Activated naive CD4-positive, alpha-beta T cell treated with Interleukin-2 at 50 U/mL for 16 hours (primary cell): ENCODE results near the gene SMIM21.

Experiments
- DNase-seq: peaks from one replicate; pipeline ENCODE4 v3.0.0-alpha.2; 2020

The SMIM21 gene

DNA sequence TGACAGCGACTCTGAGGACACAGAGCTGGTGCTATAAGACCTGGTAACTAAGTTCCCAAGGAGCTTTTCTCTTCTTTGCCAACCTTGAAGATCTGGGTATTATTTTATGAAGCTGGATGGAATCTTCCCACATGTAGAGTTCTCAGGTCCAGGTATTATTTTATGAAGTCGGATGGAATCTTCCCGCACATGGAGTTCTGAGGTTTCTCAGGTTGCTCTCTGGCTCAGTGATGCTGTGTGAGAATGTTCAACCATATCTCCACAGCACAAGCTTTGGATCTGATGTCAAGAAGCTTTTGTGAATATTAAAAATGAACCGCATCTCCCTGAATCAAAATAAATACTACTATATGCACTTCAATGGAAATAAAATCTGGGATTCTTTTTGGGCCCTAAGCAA, at the start of gene SMIM21:
SMIM21 (minus strand) TSS at position 101 of the 400 bp plus-strand sequence. CDS start 140 bp downstream, outside the sequence.
- DNase-seq: no peak

GRCh38 chr18:75475228-75475627, 47.7 kb upstream of the SMIM21 start:
- no peak for DNase-seq

GRCh38 chr18:75474332-75474731, 46.8 kb upstream of the SMIM21 start:
- DNase-seq: no peak

- no peak for DNase-seq
Observed at GRCh38 chr18:75473316-75473715, 45.8 kb upstream of the SMIM21 start.

GRCh38 chr18:75472906-75473305, 45.4 kb upstream of the SMIM21 start:
- DNase-seq: no peak

DNA sequence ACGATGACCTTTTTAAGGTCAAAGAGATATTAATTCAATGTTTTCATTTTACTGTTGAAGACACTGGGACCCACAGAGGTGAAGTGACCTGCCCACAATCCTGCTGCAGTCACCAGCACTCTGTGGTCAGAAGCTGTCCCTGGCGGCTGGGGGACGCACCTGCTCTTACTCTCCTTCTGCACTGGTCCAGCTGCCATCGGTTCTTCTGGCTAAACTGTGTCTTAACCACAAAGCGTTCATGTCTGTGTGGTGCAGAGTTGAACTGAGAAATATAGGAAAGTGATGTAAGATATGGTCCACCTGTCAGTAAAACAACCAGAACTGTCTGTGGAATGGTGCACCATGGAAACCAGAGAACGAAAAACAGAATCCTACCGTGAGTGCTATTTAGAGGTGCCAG, 44.9 kb upstream of the SMIM21 start:
- DNase-seq: no peak

DNA sequence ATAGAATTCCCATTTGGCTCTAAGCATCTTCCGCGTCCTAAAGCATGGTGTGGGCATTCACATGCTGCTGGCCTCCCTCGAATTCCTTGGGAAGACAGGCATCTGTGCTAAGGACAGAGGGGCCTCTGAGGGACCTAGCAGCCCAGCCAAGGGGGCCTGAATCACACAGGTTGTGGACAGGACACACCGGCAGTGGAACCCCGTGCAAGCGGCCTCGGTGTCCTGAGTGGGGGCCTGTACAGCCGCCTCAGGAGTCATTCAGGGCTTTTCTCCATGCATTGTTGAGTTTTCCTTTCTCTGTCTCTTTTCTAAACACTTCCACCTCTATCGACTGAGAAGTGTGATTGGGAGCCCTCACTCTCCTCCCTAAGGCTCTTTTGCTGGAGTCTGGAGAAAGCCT, 44.3 kb upstream of the SMIM21 start:
- DNase-seq: no peak

- no peak for DNase-seq
Observed at GRCh38 chr18:75467851-75468250, 40.3 kb upstream of the SMIM21 start.

DNA sequence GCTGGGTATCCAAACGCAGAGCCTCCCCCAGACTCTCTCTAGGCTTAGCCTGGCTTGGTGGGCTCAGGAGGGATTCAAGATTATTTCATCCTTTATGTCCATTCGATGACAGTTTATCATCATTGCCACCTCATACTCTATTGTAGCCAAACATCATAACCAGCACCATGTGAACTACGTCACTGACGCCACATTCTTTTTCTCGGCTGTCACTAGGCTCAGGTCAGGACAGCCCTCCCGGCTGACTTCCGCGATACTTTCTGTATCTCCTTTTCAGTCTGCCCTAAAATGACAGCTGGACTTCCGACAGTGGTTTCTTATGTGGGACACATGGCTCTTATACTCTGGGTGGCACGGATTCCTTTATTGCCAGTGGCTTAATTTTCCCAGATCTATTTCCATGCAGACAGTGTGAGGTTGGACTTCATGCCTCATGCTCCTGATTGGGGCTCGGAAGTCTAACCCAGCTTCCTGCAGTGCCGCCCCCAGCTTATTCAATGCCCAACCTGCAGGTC, 39.8 kb upstream of the SMIM21 start:
- DNase-seq: no peak

DNA sequence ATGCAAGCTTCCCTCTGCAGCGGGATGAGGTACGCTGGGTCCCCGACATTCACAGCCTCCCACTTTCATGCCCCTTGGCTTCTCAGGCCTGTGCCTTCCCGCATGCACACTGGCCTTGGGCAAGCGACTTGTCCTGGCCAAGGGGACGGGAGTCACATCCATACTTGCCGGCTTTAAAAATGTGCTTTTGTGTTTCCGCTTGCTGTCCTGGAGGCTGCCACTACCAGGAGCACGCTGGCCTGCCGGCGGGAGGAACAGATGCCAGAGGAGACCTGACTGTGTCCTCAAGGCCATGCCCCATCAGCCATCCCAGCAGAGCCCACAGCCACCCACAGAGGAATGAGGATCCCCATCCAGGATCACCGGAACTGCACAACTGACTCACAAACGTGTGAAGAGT, 36.9 kb upstream of the SMIM21 start:
- DNase-seq: no peak

DNA sequence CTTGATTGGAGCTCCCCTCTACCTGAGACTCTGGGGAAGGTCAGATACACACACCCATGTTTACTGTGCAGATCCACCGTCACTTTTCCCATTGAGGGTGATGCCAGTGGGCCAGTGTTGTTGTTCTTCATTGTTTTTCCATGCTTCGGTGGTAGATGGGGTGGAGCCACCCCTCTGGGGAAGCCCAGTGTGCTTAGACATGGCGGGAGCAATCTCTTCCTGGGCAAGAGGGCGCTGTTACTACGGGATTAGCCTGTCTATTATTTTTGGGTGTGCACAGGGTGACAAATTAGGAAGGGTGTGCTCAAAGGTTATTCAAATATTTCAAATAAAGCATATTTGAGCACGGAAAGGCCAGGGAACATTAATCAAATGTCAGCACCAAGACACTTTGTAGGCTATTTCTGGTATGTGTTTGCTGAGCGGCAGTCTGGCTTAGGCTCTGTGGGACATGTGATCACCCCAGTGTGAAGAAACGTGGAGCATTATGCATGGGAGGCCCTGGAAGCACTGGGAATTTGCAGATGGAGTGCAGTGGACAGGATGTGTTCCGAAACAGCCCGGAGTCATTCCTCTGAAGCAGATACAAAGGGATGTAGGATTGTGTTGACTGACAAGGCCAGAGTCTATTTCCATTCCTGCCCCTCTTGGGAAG, 34.8 kb upstream of the SMIM21 start:
- no peak for DNase-seq

DNA sequence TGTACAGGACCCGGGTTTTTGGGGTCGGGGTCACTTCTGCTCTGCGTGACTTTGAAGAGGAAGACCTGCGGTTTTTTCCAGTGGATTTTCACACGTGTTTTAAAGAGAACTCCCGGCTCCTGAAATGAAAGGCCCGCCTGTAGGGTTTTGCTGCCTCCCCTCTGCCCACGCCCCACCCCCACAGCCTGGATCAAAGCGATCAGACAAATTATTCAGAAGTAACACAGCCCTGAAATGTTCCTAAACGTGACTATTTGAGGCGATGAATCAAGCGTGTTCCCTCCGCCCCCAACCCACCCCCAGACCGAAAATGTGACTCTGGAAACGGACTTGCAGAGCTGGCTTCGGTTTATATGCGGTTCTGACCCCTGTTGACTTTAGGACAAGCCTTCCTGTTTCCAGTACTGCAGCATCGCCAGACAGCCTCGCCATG, 28.7 kb upstream of the SMIM21 start:
- peak; percentile 32 for DNase-seq

DNA sequence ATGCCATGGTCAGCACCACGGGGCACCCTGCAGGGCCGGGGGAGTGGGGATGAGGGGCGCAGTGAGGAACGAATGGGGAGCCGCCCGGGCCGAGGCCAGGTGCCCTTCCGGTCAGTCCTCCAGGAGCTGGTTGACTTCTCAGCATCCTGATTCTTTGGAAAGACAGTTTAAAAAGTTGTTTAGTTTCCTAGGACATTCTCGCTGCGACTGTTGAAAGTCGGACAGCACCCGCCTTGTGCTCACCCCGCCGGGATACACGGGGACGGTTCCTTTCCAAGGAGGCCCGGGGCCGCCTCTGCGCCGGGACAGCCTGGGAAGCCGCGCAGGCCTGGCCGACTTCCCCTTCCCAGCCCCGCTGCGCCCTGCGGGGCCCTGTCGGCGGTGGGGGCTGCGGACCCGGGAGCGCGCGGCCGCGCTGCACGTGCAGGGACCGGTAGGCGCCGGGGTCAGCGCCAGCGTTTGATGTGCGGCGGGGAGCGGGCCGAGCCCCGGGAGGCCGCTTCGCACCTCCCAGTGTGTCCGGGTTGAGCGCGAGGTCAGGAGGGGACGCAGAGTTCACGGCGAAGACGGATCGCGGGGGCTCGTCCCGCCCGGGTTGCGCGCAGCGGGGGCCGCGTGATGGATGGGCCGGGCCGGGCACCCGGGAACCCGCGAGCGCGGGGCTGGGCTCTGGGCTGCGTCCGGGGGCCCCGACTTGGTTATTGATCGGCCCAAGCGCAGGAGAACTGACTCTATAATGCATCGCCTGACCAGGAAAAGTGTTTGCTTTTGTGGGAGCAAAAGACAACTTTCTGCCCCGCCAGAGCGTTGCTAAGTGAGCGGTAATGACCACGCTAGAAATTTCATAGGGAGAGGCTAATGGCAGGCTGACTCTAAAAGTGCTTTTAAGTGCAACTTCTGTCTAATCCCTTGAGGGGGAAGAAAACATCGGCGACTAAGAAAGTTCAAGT, 28.0 kb upstream of the SMIM21 start:
- no peak for DNase-seq

DNA sequence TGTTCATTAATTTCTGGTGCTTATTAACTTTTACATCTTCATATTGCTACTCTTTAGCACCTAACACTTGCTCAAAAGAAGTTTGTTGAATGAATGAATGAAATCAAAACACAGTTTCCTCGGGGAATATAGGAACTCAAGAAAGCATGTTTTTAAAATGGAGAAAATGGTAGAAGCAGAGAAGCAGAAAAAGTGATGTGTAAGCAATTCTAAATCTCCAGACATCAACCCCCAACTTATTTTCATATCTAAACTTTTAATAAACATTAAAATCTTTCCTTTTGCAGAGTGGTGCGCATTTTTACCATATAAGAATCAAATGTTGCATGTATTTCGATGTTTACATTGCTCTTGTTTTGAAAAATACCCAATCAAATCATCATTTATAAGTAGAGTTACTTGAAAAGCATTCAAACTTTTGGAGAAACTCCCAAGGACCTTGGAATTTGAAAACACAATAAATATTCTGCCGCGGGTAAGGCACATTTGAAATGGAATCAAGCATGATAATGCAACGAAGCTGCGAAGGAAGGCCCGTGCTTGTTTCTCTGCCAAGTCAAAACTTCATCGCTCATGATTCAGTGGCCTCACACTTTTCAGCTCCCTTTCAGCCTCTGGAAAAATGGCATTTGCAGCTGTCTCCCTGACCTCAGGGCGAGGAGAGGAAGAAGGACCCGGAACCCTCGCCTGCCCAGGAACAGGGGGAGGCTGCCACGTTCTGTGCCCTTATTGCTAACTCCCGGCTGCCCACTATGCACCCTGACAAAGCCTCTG, 26.7 kb upstream of the SMIM21 start:
- DNase-seq: no peak

- no peak for DNase-seq
Observed at GRCh38 chr18:75450906-75451305, 23.4 kb upstream of the SMIM21 start.

DNA sequence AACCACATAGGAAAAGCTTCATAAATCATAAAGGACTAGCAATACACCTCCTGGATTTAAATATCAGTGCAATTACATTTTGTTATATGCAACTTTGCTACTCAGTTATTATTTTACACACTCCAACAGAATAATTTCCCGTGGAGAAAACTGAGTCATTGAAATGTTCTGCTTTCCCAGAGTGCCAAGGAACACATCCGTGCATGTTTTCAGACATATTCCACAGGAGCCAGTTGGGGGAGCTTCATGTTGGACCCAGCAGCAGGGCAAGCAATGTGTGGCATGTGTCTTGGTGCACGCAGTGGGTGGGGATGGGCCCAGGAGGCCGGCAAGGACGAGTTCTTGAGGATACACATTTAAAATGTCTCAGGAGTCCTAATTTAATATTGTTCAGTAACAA, 14.4 kb upstream of the SMIM21 start:
- no peak for DNase-seq

DNA sequence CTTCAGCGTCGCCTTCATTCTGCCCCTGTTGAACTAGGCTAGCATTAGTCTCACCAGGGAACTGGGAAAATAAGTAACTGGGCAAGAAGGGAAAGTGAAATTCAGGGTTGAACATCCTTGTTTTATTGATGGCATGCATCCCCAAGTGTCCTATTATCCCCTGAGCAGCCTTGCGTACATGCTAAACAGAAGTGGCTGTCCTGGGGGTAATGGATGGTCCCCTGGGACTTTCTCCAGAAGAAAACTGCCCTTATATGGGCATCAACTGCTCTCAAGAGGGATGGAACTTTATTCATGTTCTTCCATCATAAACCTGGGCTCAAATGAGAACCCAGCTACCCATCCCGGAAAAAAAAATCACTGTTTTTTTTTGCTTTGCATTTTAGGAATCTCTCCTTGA, 11.8 kb upstream of the SMIM21 start:
- DNase-seq: no peak

DNA sequence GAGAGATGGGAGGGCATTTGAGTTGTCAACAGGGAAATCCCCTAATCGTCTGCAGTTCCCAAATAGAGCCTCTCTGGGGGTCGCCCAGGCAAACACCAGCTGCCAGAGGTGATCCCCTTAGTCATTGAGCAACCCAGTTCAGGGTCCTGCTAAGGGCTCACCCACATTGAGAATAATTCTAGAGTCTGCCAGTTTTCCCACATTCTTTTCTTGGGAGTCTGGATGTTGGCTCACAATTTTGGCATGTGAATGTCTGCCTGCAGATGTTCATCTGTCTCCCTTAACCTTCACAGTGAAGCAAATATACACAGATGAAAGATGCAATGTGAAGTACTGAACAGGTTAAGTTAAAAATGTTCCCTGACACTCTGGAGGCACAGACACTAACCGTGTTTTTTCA, 11.4 kb upstream of the SMIM21 start:
- DNase-seq: no peak

DNA sequence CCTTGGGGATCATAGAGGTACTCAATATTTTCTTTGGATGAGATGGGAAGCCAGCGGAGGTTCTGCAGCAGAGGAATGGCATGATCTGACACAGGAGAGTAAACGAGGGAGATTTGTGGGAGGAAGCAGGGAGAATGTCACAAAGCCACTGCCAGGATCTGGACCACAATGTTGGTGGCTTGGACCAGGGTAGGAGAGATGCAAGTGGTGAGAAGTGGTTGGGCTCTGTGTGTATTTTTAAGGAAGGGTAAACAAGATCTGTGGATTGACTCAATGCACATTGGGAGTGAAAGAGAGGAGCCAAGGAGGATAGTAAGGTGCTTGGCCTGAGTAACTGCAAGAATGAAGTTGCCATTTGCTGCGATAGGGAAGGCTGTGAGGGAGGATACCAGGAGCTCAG, 10.5 kb upstream of the SMIM21 start:
- DNase-seq: no peak

GRCh38 chr18:75433098-75433497, 5.6 kb upstream of the SMIM21 start:
- DNase-seq: no peak

DNA sequence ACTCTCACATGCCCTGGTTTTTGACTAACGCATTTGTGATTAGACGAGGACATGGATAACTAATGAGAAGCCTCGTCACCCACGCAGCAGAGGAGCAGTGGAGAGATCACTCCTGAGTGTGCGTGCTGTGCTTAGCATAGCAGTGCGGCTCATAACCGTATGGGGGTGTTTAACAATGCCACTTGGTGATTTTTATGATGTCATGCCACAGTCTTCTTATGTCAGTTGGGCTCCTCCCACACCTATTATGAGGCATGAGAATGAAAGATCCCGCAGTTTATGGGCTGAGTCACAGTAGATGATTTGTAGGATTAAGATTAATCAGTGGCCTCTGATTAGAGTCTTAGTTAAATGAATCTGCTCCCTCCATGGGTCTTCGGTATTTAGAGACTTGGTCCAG, 2.5 kb upstream of the SMIM21 start:
- DNase-seq: no peak

- no peak for DNase-seq
Observed at GRCh38 chr18:75428490-75428889, 987 bp upstream of the SMIM21 start.

GRCh38 chr18:75422341-75422910, 5.1 kb downstream of the SMIM21 start:
- DNase-seq: no peak
